WTC11 (cell line): ENCODE data around the gene MSI2. TPM values are rescaled to one million over a fixed set of nuclear protein-coding genes. Genes with fewer than 3 reads are reported as not detected.
A peak's percentile ranks its signal among the peaks of the same experiment; 100 is the strongest.

ENCODE experiments used
- ATAC-seq: fragments of 200-7000 bp; cut with Tn5 transposase; 2 replicates; pipeline ENCODE4 v1.10.0; 2021; ENCODE audit warnings: mild to moderate bottlenecking, moderate library complexity
- CTCF ChIA-PET: fragments of 300-600 bp; sonication (Branson Sonifier 250); formaldehyde crosslinking; loops from one replicate; lab custom pipeline; 2021; ENCODE audit warnings: antibody characterized with exemption; lab: Charles Lee
- POLR2A ChIA-PET: fragments of 350-600 bp; sonication (Branson Sonifier 250); formaldehyde crosslinking; loops from one replicate; lab custom pipeline; 2021; ENCODE audit warnings: antibody characterized with exemption; lab: Charles Lee
- DNase-seq: peaks from one replicate; pipeline ENCODE4 v3.0.0; 2021; ENCODE audit warnings: low spot score
- H3K27ac Mint-ChIP-seq: 2 replicates; pipeline ENCODE4 v1.8.0; 2021; ENCODE audit warnings: mixed read lengths
- H3K27me3 Mint-ChIP-seq: 2 replicates; pipeline ENCODE4 v1.8.0; 2021; ENCODE audit warnings: low read depth, mild to moderate bottlenecking, moderate library complexity, mixed read lengths
- H3K36me3 Mint-ChIP-seq: 2 replicates; pipeline ENCODE4 v1.8.0; 2021; ENCODE audit warnings: mixed read lengths
- H3K4me1 Mint-ChIP-seq: 2 replicates; pipeline ENCODE4 v1.8.0; 2022; ENCODE audit warnings: mixed read lengths
- H3K4me3 Mint-ChIP-seq: 2 replicates; pipeline ENCODE4 v1.8.0; 2021; ENCODE audit warnings: mild to moderate bottlenecking, moderate library complexity, mixed read lengths
- H3K9me3 Mint-ChIP-seq: 2 replicates; pipeline ENCODE4 v1.8.0; 2021; ENCODE audit warnings: mixed read lengths
- CBFB ChIP-seq: sonication (generic); formaldehyde crosslinking; IDR thresholded peaks from 2 replicates; pipeline ENCODE4 v1.8.1; 2022; ENCODE audit warnings: mild to moderate bottlenecking, low read depth, missing genetic modification reagents
- CREM ChIP-seq: sonication (generic); formaldehyde crosslinking; IDR thresholded peaks from 2 replicates; pipeline ENCODE4 v1.8.1; 2022; ENCODE audit warnings: mild to moderate bottlenecking, missing genetic modification reagents, moderate library complexity
- EMX1 ChIP-seq: fragments of 250-450 bp; sonication (Bioruptor Pico); IDR thresholded peaks from 2 replicates; pipeline ENCODE4 v1.8.0; 2021; ENCODE audit warnings: mild to moderate bottlenecking
- FOXJ3 ChIP-seq: sonication (generic); formaldehyde crosslinking; IDR thresholded peaks from 2 replicates; pipeline ENCODE4 v1.9.0; 2021; ENCODE audit warnings: missing genetic modification reagents, mild to moderate bottlenecking, borderline replicate concordance
- FOXP1 ChIP-seq: sonication (generic); formaldehyde crosslinking; IDR thresholded peaks from 2 replicates; pipeline ENCODE4 v1.8.0; 2022; ENCODE audit warnings: missing genetic modification reagents, mild to moderate bottlenecking, moderate library complexity, borderline replicate concordance
- HMGA2 ChIP-seq: fragments of 250-450 bp; sonication (Bioruptor Pico); IDR thresholded peaks from 2 replicates; pipeline ENCODE4 v1.4.0; 2021; ENCODE audit warnings: mild to moderate bottlenecking, moderate library complexity
- JAZF1 ChIP-seq: fragments of 250-450 bp; sonication (Bioruptor Pico); IDR thresholded peaks from 2 replicates; pipeline ENCODE4 v1.9.0; 2021; ENCODE audit warnings: moderate library complexity, mild to moderate bottlenecking, inconsistent platforms
- MAX ChIP-seq: sonication (generic); formaldehyde crosslinking; IDR thresholded peaks from 2 replicates; pipeline ENCODE4 v1.8.0; 2022; ENCODE audit warnings: mild to moderate bottlenecking, missing genetic modification reagents
- NFATC4 ChIP-seq: fragments of 250-450 bp; sonication (Bioruptor Pico); IDR thresholded peaks from 2 replicates; pipeline ENCODE4 v1.9.0; 2021; ENCODE audit warnings: mild to moderate bottlenecking
- NFE2L1 ChIP-seq: sonication (generic); formaldehyde crosslinking; IDR thresholded peaks from 2 replicates; pipeline ENCODE4 v1.8.1; 2023; ENCODE audit warnings: missing genetic modification reagents
- NR3C1 ChIP-seq: sonication (generic); formaldehyde crosslinking; conservative IDR thresholded peaks from 2 replicates; pipeline ENCODE4 v1.8.1; 2023; ENCODE audit warnings: low read depth, mild to moderate bottlenecking, missing genetic modification reagents
- OVOL2 ChIP-seq: fragments of 250-450 bp; sonication (Bioruptor Pico); IDR thresholded peaks from 2 replicates; pipeline ENCODE4 v1.9.0; 2021; ENCODE audit warnings: mild to moderate bottlenecking, borderline replicate concordance
- SMAD4 ChIP-seq: sonication (generic); formaldehyde crosslinking; IDR thresholded peaks from 2 replicates; pipeline ENCODE4 v1.8.0; 2022; ENCODE audit warnings: mild to moderate bottlenecking, missing genetic modification reagents
- TEAD1 ChIP-seq: sonication (generic); formaldehyde crosslinking; IDR thresholded peaks from 2 replicates; pipeline ENCODE4 v1.8.0; 2022; ENCODE audit warnings: mild to moderate bottlenecking, missing genetic modification reagents
- ZMAT4 ChIP-seq: fragments of 250-450 bp; sonication (Bioruptor Pico); IDR thresholded peaks from 2 replicates; pipeline ENCODE4 v1.9.0; 2021; ENCODE audit warnings: mild to moderate bottlenecking
- ZNF317 ChIP-seq: sonication (generic); formaldehyde crosslinking; IDR thresholded peaks from 2 replicates; pipeline ENCODE4 v1.8.1; 2023; ENCODE audit warnings: low read depth, mild to moderate bottlenecking, moderate library complexity, missing genetic modification reagents, borderline replicate concordance
- ZNF396 ChIP-seq: fragments of 250-450 bp; sonication (Bioruptor Pico); IDR thresholded peaks from 2 replicates; pipeline ENCODE4 v1.8.0; 2021; ENCODE audit warnings: mild to moderate bottlenecking, moderate library complexity, borderline replicate concordance
- ZNF423 ChIP-seq: fragments of 250-450 bp; sonication (Bioruptor Pico); IDR thresholded peaks from 2 replicates; pipeline ENCODE4 v2.1.2; 2022; ENCODE audit warnings: mild to moderate bottlenecking, moderate library complexity
- total RNA-seq: library from RNA; stranded (reverse); gene quantifications from 3 replicates; pipeline ENCODE4 v1.2.3, GENCODE V29; 2021
- TF ChIP-seq, protein P1 (sequence below): sonication (generic); formaldehyde crosslinking; IDR thresholded peaks from 2 replicates; pipeline ENCODE4 v1.8.0; 2023; ENCODE audit warnings: mild to moderate bottlenecking, missing genetic modification reagents
- TF ChIP-seq, protein P2 (sequence below): sonication (generic); formaldehyde crosslinking; IDR thresholded peaks from 2 replicates; pipeline ENCODE4 v1.8.1; 2023; ENCODE audit warnings: mild to moderate bottlenecking, moderate library complexity, missing genetic modification reagents
- TF ChIP-seq, protein P3 (sequence below): fragments of 250-450 bp; sonication (Bioruptor Pico); IDR thresholded peaks from 2 replicates; pipeline ENCODE4 v1.8.0; 2021; ENCODE audit warnings: mild to moderate bottlenecking

MSI2 gene
- total RNA-seq, 1 experiment from 2014 or later = 82.1 TPM

DNA sequence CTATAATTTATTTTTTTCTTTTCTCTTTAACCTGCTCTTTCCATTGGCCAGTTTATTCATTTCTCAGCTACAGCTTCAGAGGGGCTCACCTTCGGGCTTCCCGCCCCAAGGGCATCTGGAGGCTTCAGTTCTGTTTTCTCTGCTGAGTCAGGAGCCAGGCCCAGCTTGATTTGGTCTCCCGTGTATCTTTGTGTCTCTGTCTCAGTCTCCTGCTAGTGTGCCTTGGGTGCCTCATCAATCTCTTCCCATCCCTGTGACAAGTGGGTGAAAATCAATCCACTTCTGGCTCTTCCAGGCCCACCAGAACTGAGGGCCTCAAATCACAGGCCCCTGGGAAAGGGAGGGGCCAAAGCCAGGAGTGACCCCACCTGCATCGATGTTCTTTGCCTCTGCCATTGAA is 416.6 kb downstream of the MSI2 start:
- 0 out of 2 replicates have a peak overlapping the region, but pooled peaks have one; percentile 73 for H3K27ac Mint-ChIP-seq
- H3K27me3 Mint-ChIP-seq = no peaks in the 10 kb centered on the region
- no peak for DNase-seq
- peaks cover 14% of the 10 kb centered on the region for H3K4me1 Mint-ChIP-seq
- no peaks in the 10 kb centered on the region for H3K9me3 Mint-ChIP-seq
- TF ChIP-seq NFATC4 (CRISPR knock-in tag) = no peak
- TF ChIP-seq, all 79 proteins: peak for 0
- H3K4me3 Mint-ChIP-seq = no peak overlapping the region
- ChIA-PET POLR2A (no interaction called here), CTCF (interaction anchor here (1.7 to 2.7 kb wide), 10 partner anchors 36 to 108 kb away, joined by 7 to 33 read pairs (median 12); no protein-coding TSS in a partner anchor)
- peaks cover 2% of the 10 kb centered on the region; the same call in 1 of the 2 replicates for H3K36me3 Mint-ChIP-seq
- ATAC-seq = no peak

DNA sequence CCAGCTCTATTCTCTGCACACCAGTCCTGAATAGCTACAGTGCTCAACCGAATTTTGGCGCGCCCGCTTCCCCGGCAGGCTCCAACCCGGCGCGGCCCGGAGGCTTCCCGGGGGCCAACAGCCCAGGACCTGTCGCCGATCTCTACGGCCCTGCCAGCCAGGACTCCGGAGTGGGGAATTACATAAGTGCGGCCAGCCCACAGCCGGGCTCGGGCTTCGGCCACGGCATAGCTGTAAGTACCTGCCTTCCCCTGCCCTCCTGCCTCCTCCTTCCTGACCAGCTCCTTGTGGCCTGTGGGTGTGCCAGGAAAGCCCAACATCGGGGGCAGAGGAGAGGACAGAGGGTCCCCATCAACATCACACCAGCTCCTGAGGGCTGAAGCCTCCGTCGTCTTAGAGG is 418.6 kb downstream of the MSI2 start:
- TF ChIP-seq TEAD1 (CRISPR knock-in tag) = no peak
- TF ChIP-seq CREM (CRISPR knock-in tag) = no peak
- TF ChIP-seq ZNF317 (CRISPR knock-in tag) = no peak
- TF ChIP-seq NR3C1 (CRISPR knock-in tag) = no peak
- no peak for TF ChIP-seq MAX (CRISPR knock-in tag)
- TF ChIP-seq FOXJ3 (CRISPR knock-in tag) = no peak
- CTCF ChIA-PET = interaction anchor here (0.7 to 1.6 kb wide), 2 partner anchors 73 to 77 kb away, joined by 3 read pairs; no protein-coding TSS in a partner anchor
- Mint-ChIP-seq H3K36me3 (peaks cover 2% of the 10 kb centered on the region; the same call in 1 of the 2 replicates), H3K27ac (no peak overlapping the region), H3K27me3 (no peaks in the 10 kb centered on the region), H3K9me3 (no peaks in the 10 kb centered on the region), H3K4me1 (peaks cover 14% of the 10 kb centered on the region), H3K4me3 (no peak overlapping the region)
- ATAC-seq (no peak), DNase-seq (no peak)
- POLR2A ChIA-PET = no interaction called here

- POLR2A ChIA-PET = no interaction called here
- Mint-ChIP-seq H3K36me3 (peaks cover 2% of the 10 kb centered on the region; the same call in 1 of the 2 replicates), H3K4me1 (peaks cover 17% of the 10 kb centered on the region), H3K9me3 (no peaks in the 10 kb centered on the region), H3K27me3 (no peaks in the 10 kb centered on the region), H3K27ac (no peak overlapping the region), H3K4me3 (no peak overlapping the region)
- DNase-seq (no peak), ATAC-seq (no peak)
- TF ChIP-seq SMAD4 (CRISPR knock-in tag) = no peak
- TF ChIP-seq ZMAT4 = no peak
- TF ChIP-seq EMX1 (CRISPR knock-in tag) = no peak
- TF ChIP-seq OVOL2 (CRISPR knock-in tag) = no peak
- TF ChIP-seq HMGA2 (CRISPR knock-in tag) = no peak
- no peak for TF ChIP-seq ZNF396
- CTCF ChIA-PET = interaction anchor here (1.6 kb wide), 1 partner anchor 78 kb away, joined by 3 read pairs; no protein-coding TSS in a partner anchor
Observed at GRCh38 chr17:57675427-57676387, 419.4 kb downstream of the MSI2 start.

GRCh38 chr17:57676543-57676942 is 420.2 kb downstream of the MSI2 start:
- Mint-ChIP-seq H3K4me1 (peaks cover 16% of the 10 kb centered on the region), H3K27ac (no peak overlapping the region), H3K4me3 (no peak overlapping the region), H3K9me3 (no peaks in the 10 kb centered on the region), H3K27me3 (no peaks in the 10 kb centered on the region), H3K36me3 (peaks cover 2% of the 10 kb centered on the region; the same call in 1 of the 2 replicates)
- no peak for DNase-seq
- ChIA-PET POLR2A (no interaction called here), CTCF (no interaction called here)
- no peak for ATAC-seq
- TF ChIP-seq CBFB (CRISPR knock-in tag) (no peak), ZNF423 (CRISPR knock-in tag) (no peak), FOXP1 (CRISPR knock-in tag) (no peak), NFE2L1 (CRISPR knock-in tag) (no peak), NFATC4 (CRISPR knock-in tag) (no peak), JAZF1 (CRISPR knock-in tag) (no peak)
- TF ChIP-seq, protein P1, sequence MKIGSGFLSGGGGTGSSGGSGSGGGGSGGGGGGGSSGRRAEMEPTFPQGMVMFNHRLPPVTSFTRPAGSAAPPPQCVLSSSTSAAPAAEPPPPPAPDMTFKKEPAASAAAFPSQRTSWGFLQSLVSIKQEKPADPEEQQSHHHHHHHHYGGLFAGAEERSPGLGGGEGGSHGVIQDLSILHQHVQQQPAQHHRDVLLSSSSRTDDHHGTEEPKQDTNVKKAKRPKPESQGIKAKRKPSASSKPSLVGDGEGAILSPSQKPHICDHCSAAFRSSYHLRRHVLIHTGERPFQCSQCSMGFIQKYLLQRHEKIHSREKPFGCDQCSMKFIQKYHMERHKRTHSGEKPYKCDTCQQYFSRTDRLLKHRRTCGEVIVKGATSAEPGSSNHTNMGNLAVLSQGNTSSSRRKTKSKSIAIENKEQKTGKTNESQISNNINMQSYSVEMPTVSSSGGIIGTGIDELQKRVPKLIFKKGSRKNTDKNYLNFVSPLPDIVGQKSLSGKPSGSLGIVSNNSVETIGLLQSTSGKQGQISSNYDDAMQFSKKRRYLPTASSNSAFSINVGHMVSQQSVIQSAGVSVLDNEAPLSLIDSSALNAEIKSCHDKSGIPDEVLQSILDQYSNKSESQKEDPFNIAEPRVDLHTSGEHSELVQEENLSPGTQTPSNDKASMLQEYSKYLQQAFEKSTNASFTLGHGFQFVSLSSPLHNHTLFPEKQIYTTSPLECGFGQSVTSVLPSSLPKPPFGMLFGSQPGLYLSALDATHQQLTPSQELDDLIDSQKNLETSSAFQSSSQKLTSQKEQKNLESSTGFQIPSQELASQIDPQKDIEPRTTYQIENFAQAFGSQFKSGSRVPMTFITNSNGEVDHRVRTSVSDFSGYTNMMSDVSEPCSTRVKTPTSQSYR (CRISPR knock-in tag) = no peak
- TF ChIP-seq, protein P2, sequence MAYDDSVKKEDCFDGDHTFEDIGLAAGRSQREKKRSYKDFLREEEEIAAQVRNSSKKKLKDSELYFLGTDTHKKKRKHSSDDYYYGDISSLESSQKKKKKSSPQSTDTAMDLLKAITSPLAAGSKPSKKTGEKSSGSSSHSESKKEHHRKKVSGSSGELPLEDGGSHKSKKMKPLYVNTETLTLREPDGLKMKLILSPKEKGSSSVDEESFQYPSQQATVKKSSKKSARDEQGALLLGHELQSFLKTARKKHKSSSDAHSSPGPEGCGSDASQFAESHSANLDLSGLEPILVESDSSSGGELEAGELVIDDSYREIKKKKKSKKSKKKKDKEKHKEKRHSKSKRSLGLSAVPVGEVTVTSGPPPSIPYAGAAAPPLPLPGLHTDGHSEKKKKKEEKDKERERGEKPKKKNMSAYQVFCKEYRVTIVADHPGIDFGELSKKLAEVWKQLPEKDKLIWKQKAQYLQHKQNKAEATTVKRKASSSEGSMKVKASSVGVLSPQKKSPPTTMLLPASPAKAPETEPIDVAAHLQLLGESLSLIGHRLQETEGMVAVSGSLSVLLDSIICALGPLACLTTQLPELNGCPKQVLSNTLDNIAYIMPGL (CRISPR knock-in tag) = no peak
- TF ChIP-seq, protein P3, sequence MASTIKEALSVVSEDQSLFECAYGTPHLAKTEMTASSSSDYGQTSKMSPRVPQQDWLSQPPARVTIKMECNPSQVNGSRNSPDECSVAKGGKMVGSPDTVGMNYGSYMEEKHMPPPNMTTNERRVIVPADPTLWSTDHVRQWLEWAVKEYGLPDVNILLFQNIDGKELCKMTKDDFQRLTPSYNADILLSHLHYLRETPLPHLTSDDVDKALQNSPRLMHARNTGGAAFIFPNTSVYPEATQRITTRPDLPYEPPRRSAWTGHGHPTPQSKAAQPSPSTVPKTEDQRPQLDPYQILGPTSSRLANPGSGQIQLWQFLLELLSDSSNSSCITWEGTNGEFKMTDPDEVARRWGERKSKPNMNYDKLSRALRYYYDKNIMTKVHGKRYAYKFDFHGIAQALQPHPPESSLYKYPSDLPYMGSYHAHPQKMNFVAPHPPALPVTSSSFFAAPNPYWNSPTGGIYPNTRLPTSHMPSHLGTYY (CRISPR knock-in tag) = no peak
